ENCODE results near the gene ZNF521.

The ZNF521 gene

DNA sequence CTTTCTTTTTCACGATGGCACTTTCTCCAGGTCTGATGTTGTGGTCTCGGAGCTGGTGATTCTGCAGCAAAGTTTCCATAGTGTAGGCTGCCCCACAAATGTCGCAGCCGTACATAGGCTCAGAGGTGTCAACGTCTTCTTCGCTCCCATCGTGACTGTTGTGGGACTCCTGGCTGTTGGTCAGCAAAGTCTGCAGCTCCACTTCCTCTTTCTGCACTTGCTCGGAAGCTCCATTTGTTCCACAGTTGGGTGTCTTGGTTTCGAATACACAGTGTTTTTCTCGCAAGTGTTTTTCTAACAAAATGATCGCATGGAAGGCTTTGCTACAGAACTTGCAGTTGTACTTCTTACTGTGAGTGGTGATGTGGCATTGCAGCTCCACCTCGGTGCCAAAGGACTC is 126.8 kb downstream of the ZNF521 start:
- DNase-seq (ENCODE audit: low read depth) = no peak

DNA sequence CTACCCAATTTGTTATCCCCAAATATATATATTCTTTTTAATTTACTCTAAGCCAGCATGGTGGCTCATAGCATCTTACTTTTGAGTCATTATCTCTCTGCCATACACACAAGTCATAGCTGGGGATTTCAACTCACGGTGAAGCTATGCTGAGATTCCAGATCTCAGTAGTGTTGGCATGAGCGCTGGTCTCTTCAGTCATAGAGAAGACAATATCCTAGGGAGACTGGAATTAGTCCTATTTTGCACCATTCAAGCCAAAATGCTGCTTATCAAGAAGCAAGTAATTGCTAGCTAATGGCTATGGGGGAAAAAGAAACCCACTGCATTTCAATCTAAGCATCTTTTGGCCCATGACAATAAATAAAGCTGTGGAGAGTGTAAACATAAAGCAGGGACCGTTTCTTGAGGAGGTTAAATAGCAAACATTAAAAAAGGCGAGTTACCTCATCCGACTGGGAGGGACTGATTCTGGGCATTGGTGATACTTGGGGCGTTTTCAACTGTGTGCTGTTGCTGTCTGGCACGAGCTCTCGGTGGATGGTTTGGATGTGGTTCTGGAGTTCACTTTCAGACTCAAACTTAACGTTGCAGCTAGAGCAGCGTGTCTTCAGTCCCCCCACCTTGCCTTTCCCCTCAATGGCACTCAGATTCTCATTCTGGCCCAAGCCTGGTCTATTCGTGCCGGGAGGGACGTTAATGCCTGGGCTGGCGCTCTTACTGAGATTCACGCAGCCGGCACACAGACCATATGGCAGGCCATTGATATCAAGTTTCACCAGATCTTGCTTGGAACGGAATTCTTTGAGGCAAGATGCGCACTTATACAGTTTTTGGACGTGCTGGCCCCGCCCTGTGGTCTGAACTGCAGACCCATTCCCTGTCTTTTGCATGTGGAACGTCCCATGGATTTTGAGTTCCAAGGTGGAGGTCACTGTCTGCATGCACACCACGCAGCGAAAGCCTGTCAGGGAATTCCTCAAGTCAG is 127.8 kb downstream of the ZNF521 start:
- DNase-seq (ENCODE audit: low read depth) = no peak

DNA sequence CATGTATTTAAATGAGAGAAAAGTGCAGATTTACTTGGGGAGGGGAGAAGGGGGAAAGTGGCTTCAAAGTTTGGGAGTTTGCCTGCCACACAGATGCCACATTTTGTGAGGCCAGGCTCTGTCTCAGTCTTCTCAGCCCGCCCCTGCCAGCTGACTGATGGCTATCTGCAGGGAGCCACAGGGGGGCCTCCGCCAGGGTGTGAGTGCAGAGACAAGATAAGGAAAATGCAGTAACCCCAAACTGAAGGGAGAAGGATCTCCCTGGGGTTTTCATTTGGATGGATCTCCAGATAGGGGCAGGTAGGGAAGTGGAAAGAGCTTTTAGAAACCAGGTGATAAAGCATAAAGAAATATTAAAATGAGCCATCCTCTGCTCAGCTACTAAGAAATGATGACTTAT is 128.8 kb downstream of the ZNF521 start:
- DNase-seq (ENCODE audit: low read depth) = no peak

DNA sequence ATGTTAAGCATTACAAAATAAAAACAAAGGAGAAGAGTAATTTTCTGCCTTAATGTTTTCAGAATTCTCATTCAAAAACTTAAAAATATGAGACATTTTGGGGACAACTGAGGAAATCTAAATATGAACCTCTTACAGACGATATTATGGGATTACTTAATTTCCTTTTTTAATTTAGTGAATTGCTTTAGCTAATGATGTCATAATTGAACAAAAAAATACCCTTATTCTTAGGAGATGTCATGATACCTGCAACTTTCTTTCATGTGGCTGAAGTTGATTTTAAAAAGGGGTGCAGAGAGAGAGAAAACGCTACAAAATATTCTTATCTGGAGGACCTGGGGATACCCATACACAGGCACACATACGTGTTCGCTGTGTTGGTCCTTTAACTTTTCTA is 129.3 kb downstream of the ZNF521 start:
- DNase-seq (ENCODE audit: low read depth) = no peak

DNA sequence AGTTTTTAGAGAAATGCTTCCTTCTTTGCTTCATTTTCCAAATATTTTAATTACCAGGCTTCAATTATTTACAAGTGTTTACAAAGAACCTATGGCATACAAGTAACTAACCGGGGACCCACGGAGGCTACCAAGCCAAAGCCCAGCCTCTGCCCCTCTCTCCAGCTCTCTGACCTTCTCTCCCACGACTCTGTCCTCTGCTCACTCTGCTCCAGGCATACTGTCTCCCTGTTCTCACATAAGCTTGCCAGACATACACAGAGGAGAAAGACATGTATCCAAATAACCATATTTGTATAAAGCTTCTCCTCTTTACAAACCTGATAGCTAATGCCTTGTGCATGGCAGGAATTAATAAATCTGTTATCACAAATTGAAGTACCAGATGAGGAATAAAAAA is 141.3 kb downstream of the ZNF521 start:
- no peak for DNase-seq (ENCODE audit: low read depth)

DNA sequence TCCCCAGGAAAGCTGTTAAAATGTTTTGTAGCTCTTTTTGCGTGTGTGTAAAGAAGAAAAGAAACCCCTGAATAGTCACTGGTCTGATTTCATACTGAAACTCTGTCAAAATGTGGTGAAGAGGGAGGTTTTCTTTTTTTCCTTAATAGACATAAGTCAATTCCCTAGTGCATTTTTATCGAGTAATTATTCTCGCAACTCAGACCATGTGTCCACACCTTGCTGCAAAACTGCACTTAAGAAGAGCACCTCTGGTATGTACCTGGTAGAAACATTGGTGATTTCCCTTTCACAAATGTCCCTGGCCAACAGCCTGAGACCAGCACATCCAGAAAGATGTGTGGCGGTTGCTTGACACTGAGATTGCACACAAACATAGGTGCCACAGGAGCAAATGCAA is 159.9 kb downstream of the ZNF521 start:
- DNase-seq (ENCODE audit: low read depth) = no peak

DNA sequence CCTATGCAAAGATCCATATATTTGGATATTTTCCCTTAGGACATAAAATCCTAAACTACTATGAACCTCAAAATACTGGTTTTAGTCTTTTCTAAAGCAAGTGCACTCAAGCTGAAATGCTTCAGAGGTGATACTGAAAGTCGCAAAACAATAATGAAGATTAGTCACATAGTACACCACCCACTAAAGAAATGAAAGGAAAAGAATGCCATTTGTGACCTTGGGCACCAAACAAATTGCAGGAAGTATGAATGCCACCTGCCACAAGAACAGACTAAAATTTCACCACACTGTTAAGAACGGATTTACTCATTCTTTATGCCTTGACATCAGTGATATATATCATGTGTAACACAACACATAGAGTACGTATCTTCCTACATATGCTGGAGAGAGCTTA is 161.5 kb downstream of the ZNF521 start:
- DNase-seq (ENCODE audit: low read depth) = no peak

DNA sequence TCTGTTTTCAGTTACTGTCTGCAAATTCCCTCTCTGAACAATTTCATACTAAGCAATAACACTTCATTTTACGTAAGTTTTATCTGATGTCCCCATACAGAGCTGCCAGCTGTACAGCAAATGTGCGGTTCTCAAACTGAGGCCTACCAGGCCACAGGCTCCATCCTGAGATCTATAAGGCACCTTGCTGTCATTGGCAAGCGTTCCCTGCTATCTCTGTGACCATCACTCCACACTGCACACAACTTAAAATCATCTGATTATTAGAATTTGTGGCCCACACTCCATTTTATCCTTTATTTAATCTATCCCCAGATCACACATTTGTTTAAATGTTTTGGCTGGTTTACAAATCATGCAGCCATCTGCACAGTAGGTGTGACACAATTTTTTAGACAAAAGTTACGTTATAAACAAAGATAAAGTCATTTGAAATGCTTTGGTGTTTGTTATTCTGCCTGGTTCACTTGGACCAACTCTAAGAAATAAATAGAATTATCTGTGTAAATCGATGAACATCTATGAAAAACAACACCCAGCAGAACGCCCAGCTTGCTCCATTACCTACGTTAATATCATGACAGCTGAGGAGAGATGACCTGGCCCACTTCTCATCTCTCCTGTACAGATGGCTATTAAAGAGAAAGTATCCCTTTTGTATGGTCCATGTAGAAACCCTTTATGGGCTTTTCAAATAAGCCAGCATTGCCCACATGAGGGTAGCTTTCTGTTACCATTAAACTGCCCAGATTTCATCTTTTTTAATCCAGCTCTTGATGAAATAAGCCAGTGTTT is 162.4 kb downstream of the ZNF521 start:
- DNase-seq (ENCODE audit: low read depth) = no peak

DNA sequence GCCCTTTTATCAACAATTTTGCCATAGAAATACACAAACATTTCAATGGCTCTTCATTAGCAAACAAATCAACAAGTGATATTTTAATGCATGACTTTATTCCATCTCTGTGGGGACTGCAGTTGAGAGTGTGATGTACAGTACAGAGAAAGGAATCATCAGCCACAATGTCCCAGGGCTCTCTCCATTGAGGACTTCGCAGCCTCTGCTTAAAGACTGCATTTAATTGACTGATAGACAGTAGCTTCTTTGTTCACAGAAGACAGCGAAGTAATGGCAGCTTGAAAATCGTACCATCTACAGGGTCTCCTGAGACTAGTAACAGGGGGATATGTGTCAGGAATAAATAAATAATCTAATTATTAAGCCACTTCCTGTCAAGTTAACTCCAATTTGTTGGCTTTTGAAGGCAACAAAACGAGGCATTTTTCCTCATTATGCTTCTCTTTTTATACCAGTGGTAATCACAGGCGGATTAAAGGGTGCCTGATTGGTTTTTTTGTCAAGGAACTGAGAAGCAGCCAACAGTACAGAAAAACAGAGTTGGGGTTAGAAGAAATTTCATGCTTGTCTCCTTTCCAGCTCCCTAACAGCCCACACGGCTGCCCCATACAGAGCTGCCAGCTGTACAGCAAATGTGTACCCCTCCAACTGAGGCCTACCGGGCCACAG is 164.3 kb downstream of the ZNF521 start:
- no peak for DNase-seq (ENCODE audit: low read depth)

DNA sequence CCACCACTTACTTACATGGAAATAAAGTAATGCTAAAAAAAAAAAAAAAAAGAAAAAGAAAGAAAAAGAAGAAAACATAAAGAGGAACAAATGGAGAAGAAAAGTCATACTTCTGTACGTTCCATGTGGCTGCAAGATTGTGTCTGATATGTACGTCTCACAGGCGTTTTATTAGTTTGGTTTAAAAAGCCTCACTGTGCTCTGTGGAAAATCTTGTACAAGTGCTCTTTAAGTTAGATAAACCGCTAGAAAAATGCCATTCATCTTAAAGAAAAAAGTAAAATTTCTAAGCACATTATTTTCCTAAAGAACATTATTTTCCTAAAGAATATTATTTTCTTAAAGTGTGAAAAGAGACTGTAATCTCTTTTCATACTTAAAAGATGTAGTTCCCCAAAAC is 165.1 kb downstream of the ZNF521 start:
- no peak for DNase-seq (ENCODE audit: low read depth)

DNA sequence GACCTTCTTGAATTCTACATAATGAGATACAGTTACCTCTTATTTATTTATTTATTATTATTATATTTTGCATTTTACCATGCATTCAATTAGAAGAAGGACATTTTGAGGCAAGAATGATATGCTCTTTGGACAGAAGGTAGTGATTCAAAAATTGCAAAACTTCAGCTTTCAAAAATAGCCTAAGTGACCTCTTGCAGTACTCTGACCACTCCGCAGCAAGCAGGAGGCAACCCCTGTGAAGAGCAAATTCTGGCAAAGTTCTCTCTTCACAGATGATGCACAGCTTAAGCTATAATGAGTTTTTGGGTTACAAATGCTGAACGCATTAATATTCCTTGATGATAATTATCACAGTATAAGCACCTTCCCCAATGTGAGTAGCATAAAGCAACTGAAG is 170.0 kb downstream of the ZNF521 start:
- DNase-seq (ENCODE audit: low read depth) = no peak

DNA sequence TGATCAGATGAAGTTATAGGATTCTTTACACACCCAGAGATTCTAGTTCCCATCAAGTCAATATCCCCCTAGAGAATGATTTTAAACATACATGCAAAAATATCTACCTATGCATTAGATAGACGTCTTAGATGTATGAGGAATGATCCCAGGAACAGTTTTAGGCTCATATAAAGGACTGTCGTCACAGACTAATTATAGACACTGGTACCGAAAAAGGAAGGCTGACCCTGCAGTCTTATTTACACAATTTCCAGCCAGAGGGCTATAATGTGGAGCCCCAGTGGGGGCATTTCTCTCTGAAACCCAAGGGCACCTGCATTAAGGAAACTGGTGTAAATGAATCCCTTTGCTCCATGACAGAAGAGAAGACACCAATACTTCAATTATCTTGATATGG is 170.4 kb downstream of the ZNF521 start:
- no peak for DNase-seq (ENCODE audit: low read depth)

DNA sequence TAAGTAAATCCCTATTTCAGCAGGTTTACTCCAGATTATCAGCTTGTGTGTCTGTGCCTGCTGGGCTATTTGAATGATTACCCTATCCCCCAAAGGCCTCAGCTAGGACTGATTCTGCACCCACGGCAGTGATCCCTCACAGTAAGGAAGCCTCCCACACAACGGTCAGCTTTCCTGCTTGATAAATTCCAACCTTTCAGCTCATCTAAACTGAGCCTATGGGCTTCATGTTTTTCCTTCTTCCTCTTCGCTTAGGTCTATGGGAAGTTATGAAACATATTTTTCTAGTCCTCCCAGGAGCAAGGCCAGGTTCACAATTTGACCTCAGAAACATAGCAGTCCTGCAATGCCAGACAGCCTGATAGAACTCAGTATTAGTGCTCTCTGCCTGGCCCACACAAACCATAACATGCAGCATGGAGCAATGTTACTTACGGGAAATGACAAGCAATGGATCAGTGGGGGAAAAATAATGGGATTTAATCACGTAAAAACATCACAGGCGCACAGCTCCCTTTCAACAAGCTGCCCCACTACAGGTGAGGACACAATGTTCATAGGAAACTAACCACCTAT is 170.9 kb downstream of the ZNF521 start:
- DNase-seq (ENCODE audit: low read depth) = no peak

DNA sequence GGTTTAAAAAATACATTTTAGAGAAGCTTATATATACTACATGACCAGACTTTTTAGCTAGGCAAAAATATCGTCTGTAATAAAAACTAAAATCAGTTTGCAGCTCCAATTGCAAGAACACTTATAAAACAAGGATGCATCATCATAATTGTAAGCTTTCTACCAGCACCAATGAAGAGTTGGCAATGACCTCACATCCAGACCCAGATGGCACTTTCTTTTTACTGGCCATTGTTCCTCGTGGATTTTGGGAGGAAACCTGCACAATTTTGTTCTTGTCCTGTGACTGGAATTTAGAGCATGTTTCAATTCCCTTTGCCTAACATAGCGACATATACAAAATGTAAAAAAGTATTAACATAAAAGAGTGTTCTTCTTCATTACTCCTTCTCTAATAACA is 174.3 kb downstream of the ZNF521 start:
- DNase-seq (ENCODE audit: low read depth) = no peak

DNA sequence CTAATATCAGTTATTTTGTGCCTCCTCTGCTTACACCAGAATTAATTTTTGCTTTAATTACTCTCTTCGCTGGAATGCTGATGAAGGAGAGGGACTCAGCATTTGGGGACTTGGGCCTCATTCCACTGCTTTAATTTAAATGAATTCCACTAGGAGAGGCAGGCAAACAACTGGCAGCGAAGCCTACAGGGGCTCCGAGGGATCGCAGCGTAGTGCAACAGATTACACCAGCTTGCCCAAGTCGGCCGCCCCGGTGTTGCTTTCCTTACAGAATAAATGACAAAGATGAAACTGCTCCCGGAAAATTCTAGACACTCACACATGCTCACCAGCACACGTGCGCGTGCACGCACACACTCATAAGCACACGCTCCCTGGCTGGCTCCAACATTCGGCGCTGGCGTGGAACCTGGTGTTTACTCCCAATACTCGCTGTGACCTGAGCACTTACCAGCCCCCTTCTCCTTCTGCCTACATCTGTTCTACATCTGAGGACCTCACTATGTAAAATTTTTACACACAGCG is 175.4 kb downstream of the ZNF521 start:
- DNase-seq (ENCODE audit: low read depth) = no peak

DNA sequence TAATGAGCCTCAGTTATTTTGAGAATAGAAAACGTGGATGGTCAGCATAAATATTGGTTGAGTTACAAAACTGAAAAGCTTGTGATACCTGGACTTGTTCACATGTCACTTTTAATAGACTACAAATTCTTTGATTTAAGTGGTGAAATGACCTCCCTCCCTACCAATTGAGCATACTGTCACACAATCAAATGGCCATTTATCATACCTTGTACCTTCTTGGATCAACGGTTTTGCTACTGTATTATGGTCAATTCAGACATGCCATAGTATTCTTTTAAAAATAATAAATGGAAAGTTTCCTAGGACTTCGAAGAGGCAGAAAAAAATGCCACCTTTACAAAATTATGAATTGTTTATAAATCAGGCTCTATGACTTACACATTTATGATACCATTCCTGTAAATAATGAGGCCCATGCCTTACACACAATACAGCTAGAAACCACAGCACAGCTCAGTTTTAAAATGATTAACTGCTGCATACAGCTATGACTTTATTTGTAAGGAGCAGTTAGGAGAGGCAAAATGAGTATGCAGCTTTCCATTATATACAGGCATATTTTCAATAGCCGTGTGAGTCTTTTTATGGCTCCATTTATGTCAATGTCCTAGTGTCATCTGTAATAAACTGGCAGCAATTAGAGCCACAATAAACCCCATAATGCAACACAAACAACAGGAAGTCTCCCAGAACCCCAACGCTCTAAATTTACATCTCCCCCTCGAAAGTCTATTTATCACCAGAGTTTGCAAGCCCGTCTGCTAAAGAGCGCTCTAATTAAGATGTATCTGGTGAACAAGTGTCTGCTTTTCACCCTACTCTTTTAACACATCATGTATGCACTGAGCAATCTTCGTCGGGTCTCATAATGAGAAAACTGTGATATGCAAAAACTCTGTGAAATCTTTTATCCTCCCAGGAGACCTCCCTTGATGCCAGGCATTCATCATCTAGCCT is 176.1 kb downstream of the ZNF521 start:
- DNase-seq (ENCODE audit: low read depth) = no peak

DNA sequence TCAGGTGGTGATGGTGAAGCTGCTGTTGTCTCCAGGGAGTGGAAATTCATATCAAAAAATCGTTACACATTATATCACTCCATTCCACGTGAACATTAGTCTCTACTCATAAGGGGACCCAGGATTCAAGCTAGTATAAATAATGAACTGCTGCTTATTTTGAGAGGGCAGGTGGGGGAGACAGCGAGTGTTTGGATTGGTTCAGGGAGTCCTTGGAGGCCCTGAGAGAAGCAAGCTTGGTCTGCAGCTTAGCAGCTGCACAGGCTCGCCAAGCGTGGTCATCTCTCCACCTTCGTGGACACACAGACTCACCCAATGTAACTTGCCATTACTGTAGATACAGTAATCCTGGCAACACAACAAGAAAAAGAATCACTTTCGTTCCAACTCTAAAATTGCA is 177.6 kb downstream of the ZNF521 start:
- no peak for DNase-seq (ENCODE audit: low read depth)

DNA sequence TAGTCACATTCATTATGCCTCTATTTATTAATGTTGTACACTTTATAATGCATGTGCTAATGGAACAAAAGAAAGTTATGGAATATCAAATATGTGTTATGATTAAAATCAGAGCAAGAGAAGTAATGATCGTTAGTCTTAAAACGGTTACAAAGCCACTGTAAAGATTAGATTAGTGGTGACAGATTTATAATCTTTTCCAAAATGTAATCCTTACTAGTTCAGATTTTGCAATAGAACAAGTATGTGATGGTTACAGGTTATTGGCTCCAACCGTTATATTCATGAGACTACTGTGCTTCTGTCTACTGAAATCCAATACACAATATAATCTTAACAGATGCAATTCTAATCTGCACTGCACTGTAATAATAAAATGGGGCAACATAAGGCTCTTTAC is 180.6 kb downstream of the ZNF521 start:
- DNase-seq (ENCODE audit: low read depth) = no peak

DNA sequence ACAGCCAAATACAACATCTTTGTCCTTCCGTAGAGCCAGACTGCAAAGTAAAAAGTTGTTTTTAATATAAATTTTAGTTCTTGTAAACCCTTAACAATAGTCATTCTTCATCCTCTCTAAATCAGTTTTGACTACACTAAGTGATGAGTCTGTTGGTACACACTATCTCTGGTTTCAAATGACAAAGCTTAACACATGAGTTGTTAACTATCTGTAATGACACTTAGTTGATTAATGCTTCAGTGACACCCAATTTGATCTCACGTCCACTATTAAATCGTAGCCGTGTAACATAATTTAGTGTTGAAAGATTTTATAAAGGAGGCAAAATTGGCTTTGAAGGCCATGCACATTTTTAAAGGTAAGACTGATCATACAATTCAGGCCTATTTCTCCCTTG is 181.6 kb downstream of the ZNF521 start:
- DNase-seq (ENCODE audit: low read depth) = no peak

DNA sequence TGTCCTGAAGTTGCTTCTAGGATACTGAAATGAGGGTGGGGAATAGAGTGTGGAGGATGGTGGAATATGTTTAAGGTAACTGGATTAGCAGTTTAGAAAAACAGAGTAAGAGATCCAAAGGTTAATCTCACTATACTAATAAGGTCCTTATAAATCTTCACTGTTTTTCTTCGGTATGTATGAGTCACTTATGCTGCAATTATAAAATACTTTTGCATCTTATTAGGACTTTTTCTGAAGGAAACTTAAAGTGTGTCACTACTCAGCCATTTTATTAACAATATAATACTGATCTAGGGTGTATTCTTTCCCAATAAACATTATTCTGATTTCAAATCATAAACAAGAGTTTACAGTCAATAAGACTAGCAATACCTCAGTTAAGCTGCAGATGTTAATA is 182.3 kb downstream of the ZNF521 start:
- DNase-seq (ENCODE audit: low read depth) = no peak
